HepG2 (cell line): ENCODE measurements around the gene COQ6. TPM values are rescaled to one million over a fixed set of nuclear protein-coding genes. Genes with fewer than 3 reads are reported as not detected.

Experiments
- ELF1 ChIP-seq: sonication (generic); formaldehyde crosslinking; IDR thresholded peaks from 2 replicates; pipeline ENCODE4 v1.4.0; 2020; ENCODE audit warnings: missing genetic modification reagents
- HHEX ChIP-seq: IDR thresholded peaks from 2 replicates; pipeline ENCODE4 v1.6.1; 2016; ENCODE audit warnings: control low read depth
- NR2F2 ChIP-seq: IDR thresholded peaks from 2 replicates; pipeline ENCODE4 v1.6.1; 2012; ENCODE audit warnings: low read depth, inconsistent platforms, borderline replicate concordance
- POLR2A ChIP-seq, 2 experiments: IDR thresholded peaks; 2 replicates each; pipeline ENCODE4 v1.6.1; 2011; ENCODE audit warnings: low read depth in 2 of 2, low read length in 2 of 2, mild to moderate bottlenecking in 1 of 2, moderate library complexity in 1 of 2; ENCODE audit not compliant: insufficient read depth in 1 of 2
- RFXAP ChIP-seq: sonication (generic); formaldehyde crosslinking; IDR thresholded peaks from 2 replicates; pipeline ENCODE4 v1.4.0; 2020; ENCODE audit warnings: missing genetic modification reagents, borderline replicate concordance
- XRCC5 ChIP-seq: fragments of 200-400 bp; formaldehyde crosslinking; optimal IDR thresholded peaks from 2 replicates; pipeline ENCODE3; 2017; ENCODE audit warnings: mild to moderate bottlenecking, low read length
- ZNF644 ChIP-seq: IDR thresholded peaks from 2 replicates; pipeline ENCODE4 v1.6.1; 2016; ENCODE audit warnings: low read depth
- ZNF782 ChIP-seq: sonication (generic); formaldehyde crosslinking; IDR thresholded peaks from 2 replicates; pipeline ENCODE4 v1.4.0; 2020; ENCODE audit warnings: missing genetic modification reagents, mild to moderate bottlenecking, borderline replicate concordance
- polyA plus RNA-seq, 8 experiments: library from polyadenylated mRNA; depleted of rRNA in 3 of 8; stranded (reverse) in 7 of 8; unstranded in 1 of 8; fragments of >200 nt; fragmentation: Illumina TruSeq in 4 of 8; extraction: Trizol in 4 of 8; gene quantifications; 2 replicates each; pipeline versions ENCODE4 v1.2.1 to v1.2.3, GENCODE V29; 2011 to 2016; ENCODE audit warnings: low read depth in 4 of 8, missing spikeins in 1 of 8, mixed read lengths in 1 of 8; ENCODE audit not compliant: insufficient read depth in 1 of 8
- total RNA-seq, 5 experiments: library from RNA; depleted of rRNA; stranded (reverse); fragments of >200 nt; fragmentation: Illumina TruSeq; extraction: Trizol; gene quantifications; 2 replicates each; pipeline ENCODE4 v1.2.3, GENCODE V29; 2016; ENCODE audit warnings: low read depth in 1 of 5
- TF ChIP-seq, protein P1 (sequence below): sonication (generic); formaldehyde crosslinking; IDR thresholded peaks from 2 replicates; pipeline ENCODE4 v1.4.0; 2020; ENCODE audit warnings: mild to moderate bottlenecking, missing genetic modification reagents
- TF ChIP-seq, protein P2 (sequence below): IDR thresholded peaks from 2 replicates; pipeline ENCODE4 v1.6.1; 2016
- TF ChIP-seq, protein P3 (sequence below): sonication (generic); formaldehyde crosslinking; IDR thresholded peaks from 2 replicates; pipeline ENCODE4 v1.4.0; 2020; ENCODE audit warnings: mild to moderate bottlenecking, missing genetic modification reagents
- TF ChIP-seq, protein P4 (sequence below): sonication (generic); formaldehyde crosslinking; IDR thresholded peaks from 2 replicates; pipeline ENCODE4 v1.8.0; 2022; ENCODE audit warnings: missing genetic modification reagents, low read depth, mild to moderate bottlenecking, borderline replicate concordance
- TF ChIP-seq, protein P5 (sequence below): IDR thresholded peaks from 2 replicates; pipeline ENCODE4 v1.6.1; 2012; ENCODE audit warnings: low read depth, low read length, improper control_type of control experiment
- TF ChIP-seq, protein P6 (sequence below): sonication (generic); formaldehyde crosslinking; IDR thresholded peaks from 2 replicates; pipeline ENCODE4 v1.9.0; 2021; ENCODE audit warnings: missing genetic modification reagents, borderline replicate concordance

The COQ6 gene
- total and polyA plus RNA-seq, 2 of the 13 experiments (the other 11 are each of a cell fraction or from before 2014, with no cell fraction given) = 18.9 to 34.7 TPM

DNA sequence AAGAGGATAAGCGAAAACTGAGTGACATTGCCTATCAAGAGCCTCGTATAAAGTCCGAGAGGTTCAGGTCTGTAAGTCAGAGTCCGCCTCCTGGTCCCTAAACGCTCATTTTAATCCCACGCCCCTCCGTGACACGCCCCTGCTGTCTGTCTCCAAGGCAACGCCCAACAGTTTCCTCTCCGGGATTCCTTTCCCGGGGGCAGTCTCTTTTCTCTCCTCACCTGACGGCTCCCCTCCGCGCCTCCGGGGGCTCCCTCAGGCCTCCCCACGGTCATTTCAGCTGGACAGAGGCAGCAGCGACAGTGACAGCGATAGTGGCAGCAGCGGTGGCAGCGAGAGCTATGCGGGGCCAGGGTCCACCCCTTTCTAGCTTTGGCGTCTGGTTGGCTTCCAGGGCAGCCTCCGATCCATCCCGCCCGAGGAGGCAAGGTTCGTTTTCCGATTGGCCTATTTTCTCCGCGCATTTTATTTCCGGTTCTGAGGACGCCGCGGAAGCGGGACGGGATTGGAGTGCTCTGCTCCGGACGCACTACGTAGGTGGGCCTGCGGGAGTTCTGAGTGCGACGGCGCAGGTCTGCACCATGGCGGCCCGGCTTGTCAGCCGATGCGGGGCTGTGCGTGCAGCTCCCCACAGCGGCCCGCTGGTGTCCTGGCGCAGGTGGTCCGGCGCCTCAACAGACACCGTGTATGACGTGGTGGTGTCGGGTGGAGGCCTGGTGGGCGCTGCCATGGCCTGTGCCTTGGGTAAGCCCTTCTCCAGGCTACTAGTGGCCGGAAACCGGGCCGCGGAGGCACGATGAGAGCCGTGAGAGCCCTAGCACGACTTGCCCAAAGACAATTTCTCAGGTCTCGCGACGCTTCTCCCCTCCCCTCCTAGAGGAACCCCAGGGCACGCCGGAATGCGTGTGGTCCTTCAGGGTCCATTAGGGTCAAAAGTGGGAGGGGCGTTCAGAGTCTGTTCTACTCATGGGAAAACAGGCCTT, at the start of gene COQ6, which contains the start of gene FAM161B (continued):
- TF ChIP-seq ZNF782 (CRISPR knock-in tag) (0 out of 2 replicates have a peak, but pooled peaks have one; percentile 50), HHEX (CRISPR knock-in tag) (no peak; the same call in 1 of the 2 replicates), NR2F2 (0 out of 2 replicates have a peak, but pooled peaks have one; percentile 43), XRCC5 (peak; percentile 32), RFXAP (CRISPR knock-in tag) (peak; percentile 58; the same call in 1 of the 2 replicates), ELF1 (CRISPR knock-in tag) (peak; percentile 92), POLR2A (IDR thresholded peaks at IDR 0.05; ENCODE audit: insufficient read depth in 1 of 2, low read depth in 2 of 2, low read length in 2 of 2) (peak; percentile 83 to 96), ZNF644 (CRISPR knock-in tag) (no peak)
- TF ChIP-seq, protein P1, sequence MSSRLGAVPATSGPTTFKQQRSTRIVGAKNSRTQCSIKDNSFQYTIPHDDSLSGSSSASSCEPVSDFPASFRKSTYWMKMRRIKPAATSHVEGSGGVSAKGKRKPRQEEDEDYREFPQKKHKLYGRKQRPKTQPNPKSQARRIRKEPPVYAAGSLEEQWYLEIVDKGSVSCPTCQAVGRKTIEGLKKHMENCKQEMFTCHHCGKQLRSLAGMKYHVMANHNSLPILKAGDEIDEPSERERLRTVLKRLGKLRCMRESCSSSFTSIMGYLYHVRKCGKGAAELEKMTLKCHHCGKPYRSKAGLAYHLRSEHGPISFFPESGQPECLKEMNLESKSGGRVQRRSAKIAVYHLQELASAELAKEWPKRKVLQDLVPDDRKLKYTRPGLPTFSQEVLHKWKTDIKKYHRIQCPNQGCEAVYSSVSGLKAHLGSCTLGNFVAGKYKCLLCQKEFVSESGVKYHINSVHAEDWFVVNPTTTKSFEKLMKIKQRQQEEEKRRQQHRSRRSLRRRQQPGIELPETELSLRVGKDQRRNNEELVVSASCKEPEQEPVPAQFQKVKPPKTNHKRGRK (CRISPR knock-in tag) = no peak
- TF ChIP-seq, protein P2, sequence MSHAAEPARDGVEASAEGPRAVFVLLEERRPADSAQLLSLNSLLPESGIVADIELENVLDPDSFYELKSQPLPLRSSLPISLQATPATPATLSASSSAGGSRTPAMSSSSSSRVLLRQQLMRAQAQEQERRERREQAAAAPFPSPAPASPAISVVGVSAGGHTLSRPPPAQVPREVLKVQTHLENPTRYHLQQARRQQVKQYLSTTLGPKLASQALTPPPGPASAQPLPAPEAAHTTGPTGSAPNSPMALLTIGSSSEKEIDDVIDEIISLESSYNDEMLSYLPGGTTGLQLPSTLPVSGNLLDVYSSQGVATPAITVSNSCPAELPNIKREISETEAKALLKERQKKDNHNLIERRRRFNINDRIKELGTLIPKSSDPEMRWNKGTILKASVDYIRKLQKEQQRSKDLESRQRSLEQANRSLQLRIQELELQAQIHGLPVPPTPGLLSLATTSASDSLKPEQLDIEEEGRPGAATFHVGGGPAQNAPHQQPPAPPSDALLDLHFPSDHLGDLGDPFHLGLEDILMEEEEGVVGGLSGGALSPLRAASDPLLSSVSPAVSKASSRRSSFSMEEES (CRISPR knock-in tag) = peak; percentile 30
- TF ChIP-seq, protein P3, sequence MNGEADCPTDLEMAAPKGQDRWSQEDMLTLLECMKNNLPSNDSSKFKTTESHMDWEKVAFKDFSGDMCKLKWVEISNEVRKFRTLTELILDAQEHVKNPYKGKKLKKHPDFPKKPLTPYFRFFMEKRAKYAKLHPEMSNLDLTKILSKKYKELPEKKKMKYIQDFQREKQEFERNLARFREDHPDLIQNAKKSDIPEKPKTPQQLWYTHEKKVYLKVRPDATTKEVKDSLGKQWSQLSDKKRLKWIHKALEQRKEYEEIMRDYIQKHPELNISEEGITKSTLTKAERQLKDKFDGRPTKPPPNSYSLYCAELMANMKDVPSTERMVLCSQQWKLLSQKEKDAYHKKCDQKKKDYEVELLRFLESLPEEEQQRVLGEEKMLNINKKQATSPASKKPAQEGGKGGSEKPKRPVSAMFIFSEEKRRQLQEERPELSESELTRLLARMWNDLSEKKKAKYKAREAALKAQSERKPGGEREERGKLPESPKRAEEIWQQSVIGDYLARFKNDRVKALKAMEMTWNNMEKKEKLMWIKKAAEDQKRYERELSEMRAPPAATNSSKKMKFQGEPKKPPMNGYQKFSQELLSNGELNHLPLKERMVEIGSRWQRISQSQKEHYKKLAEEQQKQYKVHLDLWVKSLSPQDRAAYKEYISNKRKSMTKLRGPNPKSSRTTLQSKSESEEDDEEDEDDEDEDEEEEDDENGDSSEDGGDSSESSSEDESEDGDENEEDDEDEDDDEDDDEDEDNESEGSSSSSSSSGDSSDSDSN (CRISPR knock-in tag) = peak; percentile 87
- TF ChIP-seq, protein P4, sequence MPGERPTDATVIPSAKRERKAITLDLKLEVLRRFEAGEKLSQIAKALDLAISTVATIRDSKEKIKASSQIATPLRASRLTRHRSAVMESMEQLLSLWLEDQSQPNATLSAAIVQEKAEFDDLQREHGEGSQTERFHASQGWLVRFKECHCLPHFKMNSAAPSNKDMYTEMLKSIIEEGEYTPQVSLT (CRISPR knock-in tag) = no peak
- TF ChIP-seq, protein P5, sequence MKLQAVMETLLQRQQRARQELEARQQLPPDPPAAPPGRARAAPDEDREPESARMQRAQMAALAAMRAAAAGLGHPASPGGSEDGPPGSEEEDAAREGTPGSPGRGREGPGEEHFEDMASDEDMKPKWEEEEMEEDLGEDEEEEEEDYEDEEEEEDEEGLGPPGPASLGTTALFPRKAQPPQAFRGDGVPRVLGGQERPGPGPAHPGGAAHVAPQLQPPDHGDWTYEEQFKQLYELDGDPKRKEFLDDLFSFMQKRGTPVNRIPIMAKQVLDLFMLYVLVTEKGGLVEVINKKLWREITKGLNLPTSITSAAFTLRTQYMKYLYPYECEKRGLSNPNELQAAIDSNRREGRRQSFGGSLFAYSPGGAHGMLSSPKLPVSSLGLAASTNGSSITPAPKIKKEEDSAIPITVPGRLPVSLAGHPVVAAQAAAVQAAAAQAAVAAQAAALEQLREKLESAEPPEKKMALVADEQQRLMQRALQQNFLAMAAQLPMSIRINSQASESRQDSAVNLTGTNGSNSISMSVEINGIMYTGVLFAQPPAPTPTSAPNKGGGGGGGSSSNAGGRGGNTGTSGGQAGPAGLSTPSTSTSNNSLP = peak; percentile 43; the same call in 1 of the 2 replicates
- TF ChIP-seq, protein P6, sequence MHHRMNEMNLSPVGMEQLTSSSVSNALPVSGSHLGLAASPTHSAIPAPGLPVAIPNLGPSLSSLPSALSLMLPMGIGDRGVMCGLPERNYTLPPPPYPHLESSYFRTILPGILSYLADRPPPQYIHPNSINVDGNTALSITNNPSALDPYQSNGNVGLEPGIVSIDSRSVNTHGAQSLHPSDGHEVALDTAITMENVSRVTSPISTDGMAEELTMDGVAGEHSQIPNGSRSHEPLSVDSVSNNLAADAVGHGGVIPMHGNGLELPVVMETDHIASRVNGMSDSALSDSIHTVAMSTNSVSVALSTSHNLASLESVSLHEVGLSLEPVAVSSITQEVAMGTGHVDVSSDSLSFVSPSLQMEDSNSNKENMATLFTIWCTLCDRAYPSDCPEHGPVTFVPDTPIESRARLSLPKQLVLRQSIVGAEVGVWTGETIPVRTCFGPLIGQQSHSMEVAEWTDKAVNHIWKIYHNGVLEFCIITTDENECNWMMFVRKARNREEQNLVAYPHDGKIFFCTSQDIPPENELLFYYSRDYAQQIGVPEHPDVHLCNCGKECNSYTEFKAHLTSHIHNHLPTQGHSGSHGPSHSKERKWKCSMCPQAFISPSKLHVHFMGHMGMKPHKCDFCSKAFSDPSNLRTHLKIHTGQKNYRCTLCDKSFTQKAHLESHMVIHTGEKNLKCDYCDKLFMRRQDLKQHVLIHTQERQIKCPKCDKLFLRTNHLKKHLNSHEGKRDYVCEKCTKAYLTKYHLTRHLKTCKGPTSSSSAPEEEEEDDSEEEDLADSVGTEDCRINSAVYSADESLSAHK = no peak
